ENCODE results near the gene TECPR2. TPM values are rescaled to one million over a fixed set of nuclear protein-coding genes. Genes with fewer than 3 reads are reported as not detected.

TECPR2 gene
- total RNA-seq, 2 experiments from 2014 or later, result 4.7 to 5.0 TPM

DNA sequence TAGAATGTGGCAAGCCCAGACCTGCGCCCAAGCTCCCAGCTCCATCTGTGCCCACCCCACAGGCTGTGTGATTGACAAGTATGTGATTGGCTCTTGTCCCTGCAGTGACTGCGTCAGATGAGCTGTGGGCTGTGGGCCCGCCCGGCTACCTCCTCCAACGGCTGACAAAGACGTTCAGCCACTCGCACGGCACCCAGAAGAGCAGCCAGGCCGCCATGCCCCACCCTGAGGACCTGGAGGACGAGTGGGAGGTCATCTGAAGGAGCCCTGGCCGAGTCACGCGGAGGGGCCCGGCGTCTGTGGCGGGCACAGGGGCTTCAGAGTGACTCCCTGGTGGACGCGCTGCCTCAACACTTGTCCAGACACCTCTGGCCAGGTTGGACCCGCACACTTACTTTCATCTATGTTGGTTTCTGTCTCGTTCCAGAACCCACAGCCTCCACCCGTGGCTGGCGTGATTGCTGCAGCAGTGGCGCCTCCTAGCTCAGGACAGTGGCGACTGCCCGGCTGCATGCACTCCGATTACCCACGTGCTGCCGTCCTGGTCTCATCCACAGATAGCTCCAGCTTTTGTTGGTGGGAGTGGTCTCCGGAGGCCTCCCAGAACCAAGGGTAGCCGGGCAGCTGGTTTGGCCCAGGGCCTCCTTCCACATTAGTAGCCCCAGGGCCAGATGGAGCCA is 135.4 kb downstream of the TECPR2 start:
- Mint-ChIP-seq H3K9me3 (no peaks in the 10 kb centered on the region), H3K4me1 (ENCODE audit: low read depth) (peaks cover 9% of the 10 kb centered on the region), H3K27ac (no peak overlapping the region), H3K4me3 (no peak overlapping the region), H3K27me3 (no peaks in the 10 kb centered on the region), H3K36me3 (ENCODE audit: low read depth) (no peaks in the 10 kb centered on the region)
- TF ChIP-seq, protein P1, sequence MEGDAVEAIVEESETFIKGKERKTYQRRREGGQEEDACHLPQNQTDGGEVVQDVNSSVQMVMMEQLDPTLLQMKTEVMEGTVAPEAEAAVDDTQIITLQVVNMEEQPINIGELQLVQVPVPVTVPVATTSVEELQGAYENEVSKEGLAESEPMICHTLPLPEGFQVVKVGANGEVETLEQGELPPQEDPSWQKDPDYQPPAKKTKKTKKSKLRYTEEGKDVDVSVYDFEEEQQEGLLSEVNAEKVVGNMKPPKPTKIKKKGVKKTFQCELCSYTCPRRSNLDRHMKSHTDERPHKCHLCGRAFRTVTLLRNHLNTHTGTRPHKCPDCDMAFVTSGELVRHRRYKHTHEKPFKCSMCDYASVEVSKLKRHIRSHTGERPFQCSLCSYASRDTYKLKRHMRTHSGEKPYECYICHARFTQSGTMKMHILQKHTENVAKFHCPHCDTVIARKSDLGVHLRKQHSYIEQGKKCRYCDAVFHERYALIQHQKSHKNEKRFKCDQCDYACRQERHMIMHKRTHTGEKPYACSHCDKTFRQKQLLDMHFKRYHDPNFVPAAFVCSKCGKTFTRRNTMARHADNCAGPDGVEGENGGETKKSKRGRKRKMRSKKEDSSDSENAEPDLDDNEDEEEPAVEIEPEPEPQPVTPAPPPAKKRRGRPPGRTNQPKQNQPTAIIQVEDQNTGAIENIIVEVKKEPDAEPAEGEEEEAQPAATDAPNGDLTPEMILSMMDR (IDR thresholded peaks at IDR 0.05), result no peak
- ChIA-PET POLR2A (interaction anchor here (0.5 to 0.8 kb wide), 2 partner anchors 24 to 69 kb away, joined by 3 read pairs; no protein-coding TSS in a partner anchor), CTCF (interaction anchor here (3.8 kb wide), 1 partner anchor 60 kb away, joined by 19 read pairs; no protein-coding TSS in a partner anchor)
- ATAC-seq (no peak), DNase-seq (no peak)
- intact Hi-C loops (cut with micrococcal nuclease), result no loop called here

DNA sequence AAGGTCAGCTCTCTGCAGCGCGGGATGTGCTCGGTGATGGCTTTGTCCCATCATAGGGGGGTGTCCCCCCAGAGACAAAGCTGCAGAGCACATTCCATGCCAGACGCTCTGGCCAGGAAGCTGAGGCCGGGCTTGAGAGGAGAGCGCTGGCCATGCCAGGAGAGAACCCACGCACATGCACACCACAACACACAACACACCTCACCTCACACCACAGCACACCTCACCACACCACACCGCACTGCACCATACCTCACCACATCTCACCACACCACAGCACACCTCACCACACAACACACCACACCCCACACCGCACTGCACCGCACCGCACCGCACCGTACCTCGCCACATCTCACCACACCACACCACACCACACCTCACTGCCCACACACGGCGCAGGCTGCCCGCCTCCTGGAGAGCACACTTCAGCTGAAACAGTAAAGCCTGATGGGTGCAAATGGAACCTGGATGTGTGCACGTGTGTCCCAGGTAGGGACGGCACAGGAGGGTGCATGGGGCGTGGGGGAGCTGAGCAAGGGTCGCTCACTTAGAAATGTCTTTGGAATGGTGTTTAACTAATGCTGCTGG is 136.0 kb downstream of the TECPR2 start:
- TF ChIP-seq, protein P1 (IDR thresholded peaks at IDR 0.05), result no peak
- Mint-ChIP-seq H3K9me3 (no peaks in the 10 kb centered on the region), H3K27ac (no peak overlapping the region), H3K4me3 (no peak overlapping the region), H3K4me1 (ENCODE audit: low read depth) (peaks cover 9% of the 10 kb centered on the region), H3K36me3 (ENCODE audit: low read depth) (no peaks in the 10 kb centered on the region), H3K27me3 (no peaks in the 10 kb centered on the region)
- intact Hi-C loops (cut with micrococcal nuclease), result no loop called here
- ATAC-seq (no peak), DNase-seq (no peak)
- ChIA-PET POLR2A (interaction anchor here (0.8 to 1.2 kb wide), 2 partner anchors 25 to 161 kb away, joined by 3 read pairs; no protein-coding TSS in a partner anchor), CTCF (interaction anchor here (3.8 kb wide), 1 partner anchor 61 kb away, joined by 19 read pairs; no protein-coding TSS in a partner anchor)

DNA sequence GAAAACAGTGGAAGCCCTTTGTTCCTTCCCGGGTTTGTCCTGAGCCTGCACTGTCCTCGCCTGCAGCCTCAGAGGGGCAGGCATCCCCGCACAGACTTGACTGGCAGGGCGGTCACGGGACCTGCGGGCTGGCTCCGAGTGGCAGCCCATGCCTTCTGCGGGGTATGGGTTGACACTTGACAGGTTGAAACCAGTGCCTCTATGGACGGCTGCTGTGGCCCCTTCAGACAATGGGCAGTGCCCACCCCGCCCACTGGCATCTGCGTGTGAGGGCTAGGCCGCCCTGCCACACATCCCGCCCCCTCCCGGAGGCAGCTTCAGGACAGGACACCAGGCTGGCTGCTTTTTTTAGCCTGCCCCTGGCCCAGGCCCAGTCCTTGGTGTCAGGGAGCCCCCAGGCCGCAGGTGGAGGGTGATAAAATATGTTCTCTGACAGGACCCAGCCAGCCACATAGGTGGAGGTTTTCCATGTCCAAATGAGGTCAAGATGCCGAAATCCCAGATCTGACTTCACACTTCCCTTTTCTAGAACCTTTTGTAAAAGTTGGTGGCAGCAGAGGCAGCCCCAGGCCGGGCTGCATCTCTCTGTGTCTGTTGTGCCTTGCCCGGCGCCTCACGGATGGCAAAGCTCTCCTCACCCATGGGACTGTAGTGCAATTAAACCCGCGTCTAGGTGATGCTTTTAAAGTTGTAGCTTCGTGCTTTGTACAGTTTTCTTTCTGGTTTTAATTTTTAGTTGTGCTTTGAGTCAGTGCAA is 136.8 kb downstream of the TECPR2 start:
- Mint-ChIP-seq H3K4me3 (no peak overlapping the region), H3K27ac (peak overlapping the region; percentile 34), H3K36me3 (ENCODE audit: low read depth) (no peaks in the 10 kb centered on the region), H3K9me3 (no peaks in the 10 kb centered on the region), H3K4me1 (ENCODE audit: low read depth) (peaks cover 9% of the 10 kb centered on the region), H3K27me3 (no peaks in the 10 kb centered on the region)
- CTCF ChIA-PET, result interaction anchor here (2.9 to 3.8 kb wide), 2 partner anchors 16 to 62 kb away, joined by 11 to 19 read pairs; no protein-coding TSS in a partner anchor
- DNase-seq, result no peak
- ATAC-seq, result no peak
- POLR2A ChIA-PET, result interaction anchor here (1.2 kb wide), 1 partner anchor 162 kb away, joined by 3 read pairs; no protein-coding TSS in a partner anchor
- TF ChIP-seq, protein P1 (IDR thresholded peaks at IDR 0.05), result no peak
- intact Hi-C loops (cut with micrococcal nuclease), result no loop called here

DNA sequence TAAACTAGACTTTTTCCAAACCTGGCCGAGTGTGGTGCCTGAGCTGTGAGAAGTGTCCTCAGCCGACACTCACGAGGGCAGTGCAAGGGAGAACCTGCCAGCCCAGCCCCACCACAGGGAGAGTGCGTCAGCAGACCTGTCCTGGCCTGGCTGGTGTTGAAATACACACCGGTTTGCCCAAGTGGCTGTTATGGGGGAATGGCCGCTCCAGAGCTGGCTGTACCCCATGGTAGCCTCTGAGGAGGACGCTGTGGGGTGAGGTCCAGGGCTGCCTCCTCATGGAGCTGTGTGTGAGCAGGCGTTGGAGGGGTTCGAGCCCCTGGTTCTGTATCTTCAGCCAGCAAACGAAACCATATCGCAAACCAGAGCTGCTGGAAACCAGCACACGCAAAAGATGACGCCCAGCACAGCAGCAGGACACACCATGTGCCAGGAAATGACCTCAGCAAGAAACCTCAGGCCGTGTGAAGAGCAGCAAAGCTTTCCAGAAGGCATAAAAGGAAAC is 137.5 kb downstream of the TECPR2 start:
- ChIA-PET POLR2A (interaction anchor here (0.7 to 1.2 kb wide), 2 partner anchors 25 to 162 kb away, joined by 3 read pairs; no protein-coding TSS in a partner anchor), CTCF (interaction anchor here (0.8 to 3.8 kb wide), 5 partner anchors 8 to 62 kb away, joined by 3 to 19 read pairs (median 5); no protein-coding TSS in a partner anchor)
- intact Hi-C loops (cut with micrococcal nuclease), result no loop called here
- no peak overlapping the region for H3K4me3 Mint-ChIP-seq
- no peak for ATAC-seq
- TF ChIP-seq, protein P1 (IDR thresholded peaks at IDR 0.05), result no peak
- H3K36me3 Mint-ChIP-seq (ENCODE audit: low read depth), result no peaks in the 10 kb centered on the region
- no peaks in the 10 kb centered on the region for H3K27me3 Mint-ChIP-seq
- H3K9me3 Mint-ChIP-seq, result no peaks in the 10 kb centered on the region
- peaks cover 9% of the 10 kb centered on the region for H3K4me1 Mint-ChIP-seq (ENCODE audit: low read depth)
- peak overlapping the region; percentile 59 for H3K27ac Mint-ChIP-seq
- DNase-seq, result peak; percentile 33
